ENCODE results near the gene GSTA2. TPM values are rescaled to one million over a fixed set of nuclear protein-coding genes. Genes with fewer than 3 reads are reported as not detected.
"Not testable (repeated sequence)": the region's sequence is repeated elsewhere in the genome, so short reads cannot be mapped to it uniquely, and the experiment has no call there.

Gene GSTA2
- total RNA-seq, 4 donors from 2014 or later, result not detected

DNA sequence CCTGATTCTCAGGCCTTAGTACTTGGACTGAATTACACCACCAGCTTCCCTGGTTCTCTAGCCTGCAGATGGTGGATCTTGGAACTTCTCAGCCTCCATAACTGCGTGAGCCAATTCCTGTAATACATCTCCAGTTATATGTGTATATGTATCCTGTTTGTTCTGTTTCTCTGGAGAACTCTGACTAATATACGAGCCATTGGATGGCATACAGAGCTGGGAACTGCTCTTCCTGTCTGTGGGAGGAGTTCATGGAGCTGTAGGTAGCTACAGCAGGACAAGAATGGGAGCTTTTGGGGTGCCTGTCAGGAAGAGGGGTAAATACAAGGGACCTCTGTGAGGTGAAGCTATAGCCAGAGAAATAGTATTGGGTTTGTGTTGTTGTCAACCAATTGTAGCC, 51.1 kb downstream of the GSTA2 start:
- H3K27me3 ChIP-seq, result no peaks in the 10 kb centered on the region
- peaks cover 0 to 3% (median 0%) of the 10 kb centered on the region in 3 donors for H3K4me1 ChIP-seq
- intact Hi-C loops (cut with DNase I), result no loop called here
- TF ChIP-seq POLR2A (IDR thresholded peaks at IDR 0.05), result no peak
- TF ChIP-seq, protein P1, sequence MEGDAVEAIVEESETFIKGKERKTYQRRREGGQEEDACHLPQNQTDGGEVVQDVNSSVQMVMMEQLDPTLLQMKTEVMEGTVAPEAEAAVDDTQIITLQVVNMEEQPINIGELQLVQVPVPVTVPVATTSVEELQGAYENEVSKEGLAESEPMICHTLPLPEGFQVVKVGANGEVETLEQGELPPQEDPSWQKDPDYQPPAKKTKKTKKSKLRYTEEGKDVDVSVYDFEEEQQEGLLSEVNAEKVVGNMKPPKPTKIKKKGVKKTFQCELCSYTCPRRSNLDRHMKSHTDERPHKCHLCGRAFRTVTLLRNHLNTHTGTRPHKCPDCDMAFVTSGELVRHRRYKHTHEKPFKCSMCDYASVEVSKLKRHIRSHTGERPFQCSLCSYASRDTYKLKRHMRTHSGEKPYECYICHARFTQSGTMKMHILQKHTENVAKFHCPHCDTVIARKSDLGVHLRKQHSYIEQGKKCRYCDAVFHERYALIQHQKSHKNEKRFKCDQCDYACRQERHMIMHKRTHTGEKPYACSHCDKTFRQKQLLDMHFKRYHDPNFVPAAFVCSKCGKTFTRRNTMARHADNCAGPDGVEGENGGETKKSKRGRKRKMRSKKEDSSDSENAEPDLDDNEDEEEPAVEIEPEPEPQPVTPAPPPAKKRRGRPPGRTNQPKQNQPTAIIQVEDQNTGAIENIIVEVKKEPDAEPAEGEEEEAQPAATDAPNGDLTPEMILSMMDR (IDR thresholded peaks at IDR 0.05), result no peak
- H3K36me3 ChIP-seq, result no peaks in the 10 kb centered on the region
- 55 to 70% methylated on average over 2 of the region's 2 CpGs for WGBS, 2 donors
- no peak overlapping the region for H3K27ac ChIP-seq
- DNase-seq, result no peak
- no peaks in the 10 kb centered on the region for H3K9me3 ChIP-seq
- no peak overlapping the region for H3K4me3 ChIP-seq

DNA sequence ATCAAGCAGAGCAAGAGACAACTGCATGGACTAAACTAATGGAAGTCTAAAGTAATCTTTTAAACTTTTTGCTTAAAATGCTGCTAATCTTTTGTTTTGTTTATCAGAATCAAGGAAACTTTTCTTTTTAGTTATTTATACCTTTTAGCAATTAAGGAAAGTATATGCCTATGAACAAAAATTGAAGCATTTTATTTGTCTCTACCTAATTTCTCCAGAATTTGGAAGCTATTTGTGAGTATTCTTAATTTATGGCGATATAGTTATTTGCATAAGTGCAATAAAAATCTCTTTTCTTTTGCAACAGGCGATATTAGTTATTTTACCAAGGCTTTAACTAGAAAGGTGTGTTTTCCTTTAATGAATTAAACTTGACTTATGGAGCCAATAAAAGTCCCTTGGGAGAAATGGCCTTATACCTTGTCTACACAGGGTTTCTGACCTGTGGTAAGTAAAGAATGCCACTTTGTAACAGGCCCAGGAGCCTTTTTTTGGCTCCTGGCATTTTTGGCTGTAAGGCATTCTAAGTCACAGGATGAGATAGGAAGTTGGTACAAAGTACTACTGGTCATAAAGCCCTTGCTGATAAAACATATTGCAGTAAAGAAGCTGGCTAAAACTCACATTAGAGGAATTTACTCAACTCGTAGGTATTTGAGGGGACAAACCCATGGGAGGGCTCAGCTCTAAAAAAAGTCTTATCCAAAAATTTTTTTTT, 55.2 kb downstream of the GSTA2 start:
- H3K4me3 ChIP-seq, result no peak overlapping the region
- H3K36me3 ChIP-seq, result no peaks in the 10 kb centered on the region
- H3K27ac ChIP-seq, result no peak overlapping the region
- no peak for DNase-seq
- H3K9me3 ChIP-seq, result no peaks in the 10 kb centered on the region
- H3K27me3 ChIP-seq, result no peaks in the 10 kb centered on the region
- WGBS, 2 donors, result 82 to 87% methylated on average over 3 of the region's 3 CpGs
- no peak for TF ChIP-seq POLR2A (IDR thresholded peaks at IDR 0.05)
- TF ChIP-seq, protein P1 (IDR thresholded peaks at IDR 0.05), result no peak
- intact Hi-C loops (cut with DNase I), result loop anchor here (10.0 kb wide), 1 partner anchor 127 kb away; no protein-coding TSS in a partner anchor
- H3K4me1 ChIP-seq, result peaks cover 0 to 7% (median 3%) of the 10 kb centered on the region in 3 donors

DNA sequence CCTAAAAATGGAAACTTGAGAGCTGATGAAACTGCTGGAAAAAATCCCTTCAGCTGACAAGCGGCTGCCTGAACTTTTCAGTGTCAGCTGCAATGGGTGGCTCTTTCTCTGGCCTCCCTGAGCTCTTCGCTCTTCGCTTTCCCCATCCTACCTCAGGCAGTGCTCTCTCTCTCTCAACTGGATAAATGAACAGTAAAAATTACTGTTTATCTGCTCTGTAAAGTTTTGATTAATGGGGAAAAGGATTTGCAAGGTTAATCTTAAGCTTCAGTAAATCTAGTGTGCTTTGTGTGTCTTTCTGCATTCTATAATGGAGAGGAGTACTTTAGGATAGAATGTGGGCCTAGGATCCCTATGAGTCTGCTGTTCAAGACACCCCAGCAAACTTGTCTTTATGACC, 57.3 kb downstream of the GSTA2 start:
- no peak overlapping the region for H3K27ac ChIP-seq
- H3K4me1 ChIP-seq, result peaks cover 0 to 7% (median 0%) of the 10 kb centered on the region in 3 donors
- no peaks in the 10 kb centered on the region for H3K9me3 ChIP-seq
- no peak overlapping the region for H3K4me3 ChIP-seq
- 59 to 61% methylated on average over 3 of the region's 3 CpGs for WGBS, 2 donors
- DNase-seq, result no peak
- intact Hi-C loops (cut with DNase I), result loop anchor here (10.0 kb wide), 1 partner anchor 129 kb away; no protein-coding TSS in a partner anchor
- H3K36me3 ChIP-seq, result no peaks in the 10 kb centered on the region
- no peaks in the 10 kb centered on the region for H3K27me3 ChIP-seq
- TF ChIP-seq, protein P1 (IDR thresholded peaks at IDR 0.05), result no peak
- no peak for TF ChIP-seq POLR2A (IDR thresholded peaks at IDR 0.05)

DNA sequence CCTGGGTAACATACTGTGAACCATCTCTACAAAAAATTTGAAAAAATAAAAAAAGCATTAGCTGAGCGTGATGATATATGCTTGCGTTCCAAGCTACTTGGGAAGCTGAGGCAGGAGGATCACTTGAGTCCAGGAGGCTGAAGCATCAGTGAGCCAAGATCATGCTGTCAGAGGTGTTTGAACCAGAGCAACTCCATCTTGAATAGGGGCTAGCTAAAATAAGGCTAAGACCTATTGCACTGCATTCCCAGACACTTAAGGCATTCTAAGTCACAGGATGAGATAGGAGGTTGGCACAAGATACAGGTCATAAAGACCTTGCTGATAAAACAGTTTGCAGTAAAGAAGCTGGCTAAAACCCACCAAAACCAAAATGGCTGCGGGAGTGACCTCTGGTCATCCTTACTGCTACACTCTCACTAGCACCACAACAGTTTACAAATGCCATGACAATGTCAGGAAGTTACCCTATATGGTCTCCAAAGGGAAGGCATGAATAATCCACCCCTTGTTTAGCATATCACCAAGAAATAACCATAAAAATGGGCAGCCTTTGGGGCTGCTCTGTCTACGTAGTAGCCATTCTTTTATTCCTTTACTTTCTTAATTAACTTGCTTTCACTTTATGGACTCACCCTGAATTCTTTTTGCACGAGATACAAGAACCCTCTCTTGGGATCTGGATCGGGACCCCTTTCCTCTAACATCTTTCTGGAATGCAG, 58.3 kb downstream of the GSTA2 start:
- WGBS, 2 donors, result 80 to 90% methylated on average over 6 of the region's 6 CpGs
- not testable (repeated sequence) for H3K9me3 ChIP-seq, H3K4me1 ChIP-seq, H3K27me3 ChIP-seq, H3K36me3 ChIP-seq, H3K27ac ChIP-seq, H3K4me3 ChIP-seq, DNase-seq
- intact Hi-C loops (cut with DNase I), result loop anchor here (10.0 kb wide), 1 partner anchor 130 kb away; no protein-coding TSS in a partner anchor

DNA sequence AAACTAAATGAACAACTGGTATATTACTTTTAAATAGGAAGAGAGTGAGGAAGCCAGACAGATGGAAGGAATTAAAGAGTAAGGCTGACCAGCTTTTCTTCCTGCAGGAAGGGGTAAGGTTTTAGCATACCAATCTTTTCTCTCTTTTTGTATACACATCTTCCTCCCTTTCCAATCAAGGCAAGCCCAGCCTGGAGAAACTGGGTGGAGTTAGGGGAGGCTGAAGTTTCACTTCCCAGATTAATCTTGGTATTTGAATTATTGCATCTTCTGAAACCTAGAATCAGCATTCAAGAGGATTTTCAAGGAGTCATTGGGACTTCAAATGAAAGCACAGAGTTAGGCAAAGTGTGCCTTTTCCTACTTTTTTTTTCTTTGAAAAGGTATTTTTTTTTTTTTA, 59.2 kb downstream of the GSTA2 start:
- TF ChIP-seq, protein P1 (IDR thresholded peaks at IDR 0.05), result no peak
- TF ChIP-seq POLR2A (IDR thresholded peaks at IDR 0.05), result no peak
- Histone ChIP-seq H3K36me3 (no peaks in the 10 kb centered on the region), H3K27me3 (no peaks in the 10 kb centered on the region), H3K4me1 (peaks cover 0 to 7% (median 0%) of the 10 kb centered on the region in 3 donors), H3K27ac (no peak overlapping the region), H3K9me3 (no peaks in the 10 kb centered on the region), H3K4me3 (no peak overlapping the region)
- intact Hi-C loops (cut with DNase I), result loop anchor here (10.0 kb wide), 1 partner anchor 131 kb away; no protein-coding TSS in a partner anchor
- DNase-seq, result no peak

Other genes starting within 250 kb of the GSTA2 start
- gene TRAM2, start 186.4 kb downstream of the GSTA2 start, total RNA-seq, result 1 to 10 TPM; 2.3 to 8.6 (median 5.3) TPM
- gene TMEM14A, start 92.4 kb downstream of the GSTA2 start, total RNA-seq, result 100 to 1,000 TPM in 1 of 4 donors, 10 to 100 TPM in 3; 38.1 to 102 (median 51.3) TPM
- gene GSTA1, start 40.3 kb upstream of the GSTA2 start, total RNA-seq, result 10 to 100 TPM in 1 of 4 donors, 1 to 10 TPM in 1, under 1 TPM in 1, not detected in 1; 0.44 to 16.1 (median 8.6) TPM
- gene GSTA5, start 77.3 kb upstream of the GSTA2 start, total RNA-seq, result not detected
- not detected for gene GSTA3, start 146.2 kb upstream of the GSTA2 start, total RNA-seq
- 100 to 1,000 TPM in 1 of 4 donors, 10 to 100 TPM in 3; 50.4 to 110 (median 84.4) TPM for gene GSTA4, start 231.8 kb upstream of the GSTA2 start, total RNA-seq

Data from esophagus squamous epithelium (tissue), 5 donors.